Activated naive CD8-positive, alpha-beta T cell treated with anti-CD3 and anti-CD28 coated beads, Interleukin-2, amount 50 U/mL, for 24 hours (primary cell): Measurements from ENCODE around the gene PRTFDC1.

ENCODE experiments used
- ATAC-seq: fragments of 150-1000 bp; cut with Tn5 transposase; one replicate; pipeline ENCODE4 v1.10.0; 2021
- DNase-seq: peaks from one replicate; pipeline ENCODE4 v3.0.0; 2021
- H3K27ac Mint-ChIP-seq: one replicate; pipeline ENCODE4 v1.8.0; 2021; ENCODE audit warnings: mild to moderate bottlenecking, mixed read lengths
- H3K27me3 Mint-ChIP-seq: one replicate; pipeline ENCODE4 v1.8.0; 2021; ENCODE audit warnings: mixed read lengths
- H3K36me3 Mint-ChIP-seq: one replicate; pipeline ENCODE4 v1.8.0; 2021; ENCODE audit warnings: low read depth, mixed read lengths
- H3K4me1 Mint-ChIP-seq: one replicate; pipeline ENCODE4 v1.8.0; 2021; ENCODE audit warnings: mixed read lengths
- H3K4me3 Mint-ChIP-seq: one replicate; pipeline ENCODE4 v1.8.0; 2021; ENCODE audit warnings: mild to moderate bottlenecking, moderate library complexity, mixed read lengths
- H3K9me3 Mint-ChIP-seq: one replicate; pipeline ENCODE4 v1.8.0; 2021; ENCODE audit warnings: mixed read lengths

PRTFDC1 gene

DNA sequence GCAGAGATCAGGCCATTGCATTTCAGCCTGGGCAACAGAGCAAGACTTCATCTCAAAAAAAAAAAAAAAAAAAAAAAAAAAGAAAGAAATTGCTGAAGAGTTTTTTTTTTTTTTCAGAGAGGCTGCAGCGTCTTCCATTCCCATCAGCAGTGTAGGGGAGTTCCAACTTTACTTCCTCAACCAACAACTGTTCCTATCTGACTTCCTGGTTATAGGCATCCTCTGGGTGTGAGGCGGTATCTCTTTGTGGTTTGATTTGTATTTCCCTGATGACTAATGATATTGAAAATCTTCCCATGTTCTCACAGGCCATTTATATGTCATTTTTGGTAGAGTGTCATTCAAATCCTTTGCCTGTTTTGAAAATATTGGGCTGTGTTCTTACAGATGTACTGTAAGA, 40.2 kb downstream of the PRTFDC1 start:
- no peaks in the 10 kb centered on the region for H3K36me3 Mint-ChIP-seq
- H3K27me3 Mint-ChIP-seq: no peaks in the 10 kb centered on the region
- H3K27ac Mint-ChIP-seq: peak overlapping the region; percentile 28
- ATAC-seq: peak; percentile 61
- no peak overlapping the region for H3K4me3 Mint-ChIP-seq
- no peaks in the 10 kb centered on the region for H3K9me3 Mint-ChIP-seq
- H3K4me1 Mint-ChIP-seq: peaks cover 27% of the 10 kb centered on the region
- no peak for DNase-seq

DNA sequence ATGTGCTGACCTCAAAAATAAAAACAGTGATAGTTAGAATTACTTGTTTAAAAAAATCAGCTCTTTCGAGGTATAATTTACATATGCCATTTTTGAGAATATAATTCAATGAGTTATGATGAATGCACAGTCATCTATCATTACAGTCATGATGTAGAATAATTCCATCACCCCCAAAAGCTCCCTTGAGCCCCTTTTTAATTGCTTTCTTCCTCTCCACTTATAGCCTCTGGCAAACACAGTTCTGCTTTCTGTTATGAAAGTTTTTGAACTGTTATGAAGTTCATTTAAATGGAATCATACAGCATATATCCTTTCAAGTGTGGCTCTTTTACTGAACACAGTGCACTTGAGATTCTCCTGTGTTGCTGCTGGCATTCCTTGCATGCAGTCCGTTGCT, 41.4 kb downstream of the PRTFDC1 start:
- Mint-ChIP-seq H3K4me3 (no peak overlapping the region), H3K9me3 (no peaks in the 10 kb centered on the region), H3K27me3 (no peaks in the 10 kb centered on the region), H3K27ac (no peak overlapping the region), H3K4me1 (peaks cover 27% of the 10 kb centered on the region), H3K36me3 (no peaks in the 10 kb centered on the region)
- DNase-seq (no peak), ATAC-seq (no peak)

DNA sequence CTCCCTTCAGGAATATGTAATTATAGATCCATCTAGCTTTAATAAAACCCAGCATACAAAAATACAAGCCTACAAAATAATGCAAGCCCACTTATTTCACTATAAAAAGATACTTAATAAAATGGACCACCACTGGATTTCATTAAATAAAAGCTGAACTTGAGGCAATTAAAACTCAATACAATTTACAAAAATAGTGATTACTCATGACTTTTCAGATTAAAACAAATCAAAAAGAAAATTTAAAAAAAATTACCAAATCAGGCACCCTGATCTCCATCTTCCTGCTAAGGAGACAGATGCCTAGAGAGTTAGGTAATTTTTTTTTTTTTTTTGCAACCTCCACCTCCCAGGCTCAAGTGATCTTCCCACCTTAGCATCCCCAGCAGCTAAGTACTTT, 41.8 kb downstream of the PRTFDC1 start:
- Mint-ChIP-seq H3K4me1 (peaks cover 27% of the 10 kb centered on the region), H3K27ac (no peak overlapping the region), H3K36me3 (no peaks in the 10 kb centered on the region), H3K4me3 (no peak overlapping the region), H3K27me3 (no peaks in the 10 kb centered on the region), H3K9me3 (no peaks in the 10 kb centered on the region)
- ATAC-seq (no peak), DNase-seq (no peak)

DNA sequence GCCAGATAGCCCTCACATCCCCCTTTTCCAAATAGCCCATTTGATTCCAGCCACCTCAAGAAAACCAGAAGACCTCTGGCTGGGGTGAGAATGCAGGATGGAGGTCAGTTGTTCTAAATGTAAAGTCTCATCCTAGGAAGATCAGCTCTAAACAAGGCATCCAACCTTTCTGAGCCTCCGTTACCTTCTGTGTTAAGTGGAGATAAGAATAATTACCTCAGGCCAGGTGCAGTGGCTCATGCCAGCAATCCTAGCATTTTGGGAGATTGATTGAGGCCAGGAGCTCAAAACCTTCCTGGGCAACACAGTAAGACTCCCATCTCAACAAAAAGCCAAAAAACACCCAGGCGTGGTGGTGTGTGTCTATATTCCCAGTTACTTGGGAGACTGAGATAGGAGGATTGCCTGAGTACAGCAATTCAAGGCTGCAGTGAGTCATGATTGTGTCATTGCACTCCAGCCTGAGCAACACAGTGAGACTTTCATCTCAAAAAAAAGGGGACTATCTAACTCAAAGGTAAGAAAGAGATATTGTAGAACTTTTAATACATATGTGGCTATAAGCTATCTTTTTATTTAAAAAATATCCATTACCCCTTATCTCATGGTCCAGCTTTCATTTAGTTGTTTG, 43.5 kb downstream of the PRTFDC1 start:
- Mint-ChIP-seq H3K27ac (no peak overlapping the region), H3K4me3 (no peak overlapping the region), H3K9me3 (no peaks in the 10 kb centered on the region), H3K4me1 (peaks cover 27% of the 10 kb centered on the region), H3K36me3 (no peaks in the 10 kb centered on the region), H3K27me3 (no peaks in the 10 kb centered on the region)
- no peak for DNase-seq
- ATAC-seq: peak; percentile 63

DNA sequence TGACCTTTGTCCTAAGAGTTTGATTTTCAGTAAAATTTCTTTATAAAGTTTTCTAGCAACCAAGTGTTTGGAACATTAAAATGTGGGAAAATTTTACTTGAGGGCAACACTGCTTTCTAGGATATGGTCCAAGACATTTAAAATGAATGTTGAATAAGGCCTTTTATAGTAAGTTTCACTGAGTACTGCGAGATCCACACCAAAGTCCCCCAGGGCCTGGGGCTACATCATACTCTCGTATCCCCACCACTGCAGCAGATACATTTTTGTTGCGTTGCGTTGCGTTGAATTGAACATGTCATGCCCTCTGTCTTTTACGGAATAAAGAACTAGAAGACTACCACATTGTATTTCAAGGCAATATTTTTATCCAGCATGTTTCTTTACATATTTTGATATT, 44.5 kb downstream of the PRTFDC1 start:
- H3K4me3 Mint-ChIP-seq: no peak overlapping the region
- ATAC-seq (no peak), DNase-seq (no peak)
- H3K4me1 Mint-ChIP-seq: peaks cover 27% of the 10 kb centered on the region
- H3K9me3 Mint-ChIP-seq: no peaks in the 10 kb centered on the region
- H3K27me3 Mint-ChIP-seq: no peaks in the 10 kb centered on the region
- H3K36me3 Mint-ChIP-seq: no peaks in the 10 kb centered on the region
- no peak overlapping the region for H3K27ac Mint-ChIP-seq

DNA sequence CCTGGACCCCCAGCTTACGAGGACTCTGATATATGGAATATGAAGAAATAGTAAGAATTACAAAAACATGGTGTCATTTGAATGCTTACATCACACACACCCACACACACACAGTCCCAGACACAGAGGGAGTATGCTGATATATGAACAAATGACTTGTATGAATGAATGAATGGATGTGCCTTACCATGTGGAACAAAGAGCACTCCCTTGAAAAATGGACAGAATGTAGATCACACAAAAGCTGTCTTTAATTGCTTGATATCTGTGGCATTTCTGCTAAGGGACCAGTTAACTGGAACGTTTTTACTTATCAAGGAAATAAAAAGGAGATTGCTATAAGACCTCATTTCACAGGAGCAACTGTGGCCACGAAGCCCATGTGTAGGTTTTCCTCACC, 46.0 kb downstream of the PRTFDC1 start:
- no peaks in the 10 kb centered on the region for H3K27me3 Mint-ChIP-seq
- peaks cover 29% of the 10 kb centered on the region for H3K4me1 Mint-ChIP-seq
- no peak overlapping the region for H3K27ac Mint-ChIP-seq
- DNase-seq: no peak
- ATAC-seq: no peak
- H3K9me3 Mint-ChIP-seq: no peaks in the 10 kb centered on the region
- no peaks in the 10 kb centered on the region for H3K36me3 Mint-ChIP-seq
- H3K4me3 Mint-ChIP-seq: no peak overlapping the region

DNA sequence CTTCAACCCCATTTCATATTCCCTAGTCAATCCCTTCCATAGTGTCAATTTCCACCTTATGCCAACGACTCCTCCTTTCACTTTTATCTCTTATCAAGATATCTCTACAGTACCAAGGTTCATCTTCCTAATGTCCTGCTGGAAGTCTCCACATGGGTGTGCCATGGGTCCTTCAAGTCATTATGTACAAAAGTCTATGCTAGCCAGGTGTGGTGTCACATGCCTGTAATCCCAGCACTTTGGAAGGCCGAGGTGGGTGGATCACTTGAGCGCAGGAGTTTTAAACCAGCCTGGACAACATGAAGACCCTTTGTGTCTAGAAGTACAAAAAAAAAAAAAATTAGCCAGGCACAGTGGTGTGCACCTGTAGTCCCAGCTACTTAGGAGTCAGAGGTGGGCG, 47.6 kb downstream of the PRTFDC1 start:
- H3K27me3 Mint-ChIP-seq: no peaks in the 10 kb centered on the region
- H3K4me1 Mint-ChIP-seq: peaks cover 36% of the 10 kb centered on the region
- no peak for DNase-seq
- no peak overlapping the region for H3K27ac Mint-ChIP-seq
- no peak overlapping the region for H3K4me3 Mint-ChIP-seq
- ATAC-seq: no peak
- H3K9me3 Mint-ChIP-seq: no peaks in the 10 kb centered on the region
- H3K36me3 Mint-ChIP-seq: no peaks in the 10 kb centered on the region

DNA sequence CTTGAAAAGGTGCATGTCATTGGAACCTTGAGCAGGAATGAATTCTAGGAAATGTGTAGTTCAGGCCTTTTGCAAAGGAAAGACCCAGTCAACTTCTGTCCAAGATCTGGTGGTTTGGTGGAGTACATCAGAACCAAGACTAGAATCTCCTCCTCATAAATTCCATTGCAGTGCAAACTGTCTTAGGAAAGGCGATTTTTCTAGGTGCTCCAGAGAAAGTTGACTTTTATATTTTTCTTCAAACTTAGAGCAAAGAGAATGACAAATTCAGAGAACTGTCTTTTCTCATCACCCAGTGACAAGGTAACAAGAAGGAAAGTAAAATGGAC, 50.0 kb downstream of the PRTFDC1 start:
- Mint-ChIP-seq H3K9me3 (no peaks in the 10 kb centered on the region), H3K4me3 (no peak overlapping the region), H3K36me3 (peaks cover 2% of the 10 kb centered on the region), H3K4me1 (peaks cover 40% of the 10 kb centered on the region), H3K27me3 (no peaks in the 10 kb centered on the region), H3K27ac (peak overlapping the region; percentile 81)
- DNase-seq (no peak), ATAC-seq (no peak)

DNA sequence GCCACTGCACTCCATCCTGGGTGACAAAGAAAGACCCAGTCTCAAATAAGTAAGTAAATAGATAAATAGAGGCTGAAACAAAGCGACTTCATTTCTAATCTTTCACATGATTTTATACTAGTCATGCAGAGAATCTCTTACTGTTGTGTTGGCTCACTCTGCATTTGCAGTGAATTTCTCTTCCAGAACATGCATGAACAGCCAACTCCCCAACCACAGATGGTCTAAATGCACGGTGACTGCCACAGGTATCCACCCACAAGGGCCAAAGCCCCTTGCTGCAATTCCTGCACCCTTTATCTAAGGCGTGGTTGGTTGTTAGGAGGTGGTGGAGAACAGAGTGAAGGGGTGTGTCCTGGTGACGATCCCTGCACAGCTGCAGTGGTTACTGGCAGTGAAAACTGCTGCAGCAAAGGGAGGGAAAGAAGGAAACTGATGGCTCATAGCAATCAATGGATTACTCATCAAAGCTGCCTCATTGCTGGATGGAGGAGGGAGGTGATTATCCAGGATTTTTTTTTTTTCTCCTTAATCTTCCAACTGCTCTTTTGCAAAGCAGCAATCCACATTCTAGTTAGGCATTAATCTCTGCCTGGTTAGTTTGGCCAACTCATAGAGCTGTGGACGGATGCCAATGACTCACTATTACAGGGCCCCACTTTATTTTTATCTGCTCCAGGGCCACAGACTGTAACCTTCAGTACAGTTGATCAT, 50.6 kb downstream of the PRTFDC1 start:
- H3K4me3 Mint-ChIP-seq: peak overlapping the region; percentile 45
- peaks cover 45% of the 10 kb centered on the region for H3K4me1 Mint-ChIP-seq
- peak; percentile 62 for ATAC-seq
- no peaks in the 10 kb centered on the region for H3K27me3 Mint-ChIP-seq
- H3K9me3 Mint-ChIP-seq: no peaks in the 10 kb centered on the region
- peak overlapping the region; percentile 81 for H3K27ac Mint-ChIP-seq
- peaks cover 2% of the 10 kb centered on the region for H3K36me3 Mint-ChIP-seq
- DNase-seq: no peak

DNA sequence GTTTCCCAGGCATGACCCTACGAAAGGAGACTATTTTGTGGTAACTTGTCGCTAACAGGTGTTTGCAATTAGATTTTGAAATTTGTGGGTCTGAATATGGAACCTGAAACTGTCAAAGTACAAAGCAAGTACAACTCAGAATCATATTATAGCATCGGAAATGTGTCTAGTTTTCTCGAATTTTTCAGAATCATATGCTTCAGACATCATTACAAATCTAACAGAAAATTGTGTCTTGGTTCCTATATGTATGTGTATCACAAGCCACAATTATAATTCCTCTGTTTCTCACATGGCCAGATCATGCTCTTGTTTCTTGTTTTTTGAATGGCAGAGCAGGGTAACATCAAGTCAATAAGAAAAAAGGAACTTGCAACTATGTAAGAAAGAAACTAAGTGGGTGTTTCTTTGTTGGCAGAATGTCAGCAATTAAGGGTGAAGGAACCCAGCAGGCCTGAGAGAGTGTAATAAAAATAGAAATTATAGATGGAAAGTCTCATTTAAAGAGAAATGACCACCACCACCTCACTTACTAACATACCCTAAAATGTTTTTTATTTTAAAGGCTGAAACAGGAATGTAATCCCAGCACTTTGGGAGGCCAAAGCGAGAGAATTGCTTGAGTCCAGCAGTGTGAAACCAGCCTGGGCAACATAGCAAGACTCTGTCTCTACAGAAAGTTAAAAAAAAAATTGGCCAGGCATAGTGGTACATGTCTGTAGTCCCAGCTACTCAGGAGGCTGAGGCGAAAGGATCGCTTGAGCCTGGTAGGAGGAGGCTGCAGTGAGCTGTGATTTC, 51.3 kb downstream of the PRTFDC1 start:
- Mint-ChIP-seq H3K36me3 (peaks cover 2% of the 10 kb centered on the region), H3K4me3 (peak overlapping the region; percentile 9), H3K4me1 (peaks cover 51% of the 10 kb centered on the region), H3K27ac (peak overlapping the region; percentile 81), H3K9me3 (no peaks in the 10 kb centered on the region), H3K27me3 (no peaks in the 10 kb centered on the region)
- DNase-seq (no peak), ATAC-seq (peak; percentile 48)

DNA sequence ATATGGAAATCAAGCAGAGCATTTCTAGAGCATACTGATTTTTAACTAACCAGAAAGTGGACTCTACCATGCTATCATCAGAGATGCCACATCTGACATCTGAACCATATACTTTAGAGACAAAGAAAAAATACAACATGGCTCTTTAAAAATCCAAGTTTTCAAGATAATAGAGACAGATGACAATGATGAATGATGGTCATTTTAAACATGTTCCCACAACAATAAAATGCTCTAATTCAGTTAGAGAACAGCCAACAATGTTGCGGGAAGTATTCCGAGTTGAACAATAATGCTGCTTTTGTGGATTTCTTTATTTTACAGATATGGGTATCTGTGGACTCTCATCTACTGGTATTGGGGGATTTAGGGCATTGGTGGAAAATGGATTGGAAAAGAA, 52.8 kb downstream of the PRTFDC1 start:
- H3K27me3 Mint-ChIP-seq: no peaks in the 10 kb centered on the region
- no peak overlapping the region for H3K27ac Mint-ChIP-seq
- no peaks in the 10 kb centered on the region for H3K9me3 Mint-ChIP-seq
- ATAC-seq: no peak
- peaks cover 2% of the 10 kb centered on the region for H3K36me3 Mint-ChIP-seq
- no peak overlapping the region for H3K4me3 Mint-ChIP-seq
- H3K4me1 Mint-ChIP-seq: peaks cover 65% of the 10 kb centered on the region
- no peak for DNase-seq

DNA sequence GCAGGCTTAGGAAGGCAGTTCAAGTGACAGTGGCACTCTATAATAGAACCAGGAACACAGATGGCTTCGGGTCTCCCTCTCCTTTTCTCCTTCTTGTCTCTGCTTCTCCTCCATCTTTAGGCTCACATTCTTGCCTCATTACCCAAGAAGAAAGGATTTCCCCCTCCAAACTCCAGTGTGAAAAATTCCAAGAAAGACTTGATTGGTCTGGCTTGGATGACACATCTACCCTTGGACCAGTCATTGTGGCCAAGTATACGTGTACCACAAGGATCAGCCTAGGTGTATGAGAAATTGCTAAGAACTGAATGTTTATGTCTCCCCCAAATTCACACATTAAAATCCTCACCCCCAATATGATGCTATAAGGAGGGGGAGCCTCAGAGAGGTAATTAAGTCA, 53.9 kb downstream of the PRTFDC1 start:
- H3K4me1 Mint-ChIP-seq: peaks cover 74% of the 10 kb centered on the region
- no peaks in the 10 kb centered on the region for H3K27me3 Mint-ChIP-seq
- H3K27ac Mint-ChIP-seq: peak overlapping the region; percentile 16
- H3K4me3 Mint-ChIP-seq: no peak overlapping the region
- no peak for DNase-seq
- ATAC-seq: no peak
- H3K9me3 Mint-ChIP-seq: no peaks in the 10 kb centered on the region
- peaks cover 2% of the 10 kb centered on the region for H3K36me3 Mint-ChIP-seq

DNA sequence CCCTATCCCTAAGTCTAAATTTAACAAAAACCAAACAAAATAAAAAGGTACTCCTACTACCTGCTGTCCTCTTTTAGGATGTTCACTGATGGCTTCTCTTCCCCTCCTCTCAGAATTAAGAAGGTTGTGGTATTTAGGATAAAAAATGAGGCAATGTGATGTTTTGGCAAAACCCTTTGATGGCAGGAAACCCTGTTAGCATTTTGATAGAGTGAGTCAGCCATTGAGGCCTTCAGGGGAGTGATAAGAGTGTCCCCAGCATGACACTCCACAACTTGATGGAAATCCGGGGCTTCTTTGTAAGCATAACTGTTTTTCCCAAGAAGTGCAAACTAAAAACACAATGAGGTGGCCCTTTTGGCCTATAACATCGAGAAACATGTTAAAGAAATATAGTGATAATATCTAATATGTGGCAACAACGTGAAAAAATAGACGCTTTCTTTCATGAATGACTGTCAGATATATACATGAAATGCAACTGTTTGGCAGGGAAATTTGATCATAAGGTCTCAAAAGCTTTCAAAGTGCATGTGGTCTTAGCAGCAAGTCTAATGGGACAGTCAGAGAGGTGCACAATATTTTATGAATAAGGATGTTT, 55.0 kb downstream of the PRTFDC1 start:
- Mint-ChIP-seq H3K36me3 (peaks cover 2% of the 10 kb centered on the region), H3K27ac (peak overlapping the region; percentile 53), H3K4me3 (no peak overlapping the region), H3K27me3 (no peaks in the 10 kb centered on the region), H3K9me3 (no peaks in the 10 kb centered on the region), H3K4me1 (peaks cover 70% of the 10 kb centered on the region)
- ATAC-seq: peak; percentile 64
- no peak for DNase-seq

DNA sequence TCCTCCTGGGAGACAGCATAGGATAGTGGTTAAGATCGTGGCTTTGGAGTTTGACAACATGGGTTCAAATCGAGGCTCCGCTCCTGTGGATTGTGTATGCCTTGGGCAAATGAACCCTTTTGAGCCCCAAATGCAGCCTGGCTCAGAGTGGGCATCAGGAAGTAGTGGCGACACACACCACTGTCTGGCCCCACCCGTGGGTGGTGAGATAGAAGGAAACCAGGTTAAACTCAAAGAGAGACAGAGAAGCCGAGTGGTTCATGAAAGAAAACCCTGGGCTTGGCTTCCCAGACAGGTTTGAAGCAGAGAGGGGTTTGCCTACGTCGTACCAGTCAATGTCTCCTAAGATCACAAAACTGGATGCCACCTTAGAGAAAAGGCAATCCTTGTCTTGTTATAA, 57.7 kb downstream of the PRTFDC1 start:
- H3K9me3 Mint-ChIP-seq: no peaks in the 10 kb centered on the region
- peaks cover 53% of the 10 kb centered on the region for H3K4me1 Mint-ChIP-seq
- DNase-seq (peak; percentile 26), ATAC-seq (peak; percentile 18)
- H3K27ac Mint-ChIP-seq: peak overlapping the region; percentile 92
- H3K36me3 Mint-ChIP-seq: peaks cover 2% of the 10 kb centered on the region
- peak overlapping the region; percentile 48 for H3K4me3 Mint-ChIP-seq
- no peaks in the 10 kb centered on the region for H3K27me3 Mint-ChIP-seq

DNA sequence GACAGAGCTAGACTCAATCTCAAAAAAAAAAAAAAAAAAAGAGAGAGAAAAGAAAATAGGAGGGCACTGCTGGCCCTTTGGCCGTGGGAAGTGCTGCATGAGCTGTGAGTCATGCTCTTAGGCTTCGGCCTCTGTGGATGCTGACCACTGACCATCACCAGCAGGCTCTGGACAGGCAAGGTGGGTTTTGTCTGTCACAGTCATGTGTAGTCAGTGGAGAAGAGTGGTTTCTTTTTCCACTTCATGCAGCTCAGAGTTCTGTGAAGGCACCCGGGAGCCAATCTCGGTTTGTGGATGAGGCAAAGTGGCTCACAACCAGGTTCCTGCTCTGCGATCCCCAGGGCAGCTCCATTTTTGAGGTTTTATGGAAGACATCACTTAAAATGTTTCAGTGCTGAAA, 58.1 kb downstream of the PRTFDC1 start:
- ATAC-seq: no peak
- peaks cover 2% of the 10 kb centered on the region for H3K36me3 Mint-ChIP-seq
- no peaks in the 10 kb centered on the region for H3K9me3 Mint-ChIP-seq
- DNase-seq: peak; percentile 15
- no peaks in the 10 kb centered on the region for H3K27me3 Mint-ChIP-seq
- peak overlapping the region; percentile 48 for H3K4me3 Mint-ChIP-seq
- H3K27ac Mint-ChIP-seq: peak overlapping the region; percentile 92
- H3K4me1 Mint-ChIP-seq: peaks cover 57% of the 10 kb centered on the region
